Caco-2 (cell line): ENCODE results near the gene NPR1. TPM values are rescaled to one million over a fixed set of nuclear protein-coding genes. Genes with fewer than 3 reads are reported as not detected.
"Not testable (repeated sequence)": the region's sequence is repeated elsewhere in the genome, so short reads cannot be mapped to it uniquely, and the experiment has no call there.

Experiments used
- BruUV-seq: library from RNA; stranded (reverse); fragments of 400-500 nt; replicated peaks from 2 replicates; lab custom pipeline; 2021; lab: Mats Ljungman, UMichigan
- CTCF ChIA-PET: fragments of 300-600 bp; sonication (Branson Sonifier 250); formaldehyde crosslinking; loops from one replicate; lab custom pipeline; 2022; ENCODE audit warnings: antibody characterized with exemption; lab: Charles Lee
- POLR2A ChIA-PET: fragments of 300-600 bp; sonication (Branson Sonifier 250); formaldehyde crosslinking; loops from one replicate; lab custom pipeline; 2022; ENCODE audit warnings: antibody characterized with exemption; lab: Charles Lee
- DNase-seq, 2 experiments: peaks; one replicate each; pipeline versions ENCODE4 v3.0.0 to v3.0.0-alpha.2; 2020 to 2022
- H3K27me3 ChIP-seq: replicated peaks from 2 replicates; pipeline ENCODE4 v1.6.0; 2011; ENCODE audit warnings: low read length; ENCODE audit not compliant: control insufficient read depth, insufficient read depth
- H3K36me3 ChIP-seq: 2 replicates; pipeline ENCODE4 v1.5.1; 2011; ENCODE audit warnings: low read length; ENCODE audit not compliant: control insufficient read depth, insufficient read depth
- H3K4me1 ChIP-seq: fragments of 250-450 bp; sonication (Bioruptor Pico); 2 replicates; pipeline ENCODE4 v1.5.1; 2020; ENCODE audit warnings: mild to moderate bottlenecking
- H3K4me3 ChIP-seq: 2 replicates; pipeline ENCODE4 v1.5.1; 2011; ENCODE audit warnings: low read depth, mild to moderate bottlenecking, control low read depth, low read length
- H3K9me3 ChIP-seq: fragments of 250-450 bp; sonication (Bioruptor Pico); 2 replicates; pipeline ENCODE4 v1.5.1; 2020; ENCODE audit warnings: mild to moderate bottlenecking, moderate library complexity
- H3K27ac Mint-ChIP-seq: one replicate; pipeline ENCODE4 v1.8.0; 2022; ENCODE audit warnings: mixed read lengths; ENCODE audit not compliant: unreplicated experiment
- H3K27me3 Mint-ChIP-seq: one replicate; pipeline ENCODE4 v1.8.0; 2022; ENCODE audit warnings: mixed read lengths; ENCODE audit not compliant: insufficient read depth, unreplicated experiment
- H3K36me3 Mint-ChIP-seq: one replicate; pipeline ENCODE4 v1.8.0; 2022; ENCODE audit warnings: mild to moderate bottlenecking, mixed read lengths; ENCODE audit not compliant: insufficient read depth, unreplicated experiment
- H3K4me1 Mint-ChIP-seq: one replicate; pipeline ENCODE4 v1.8.0; 2022; ENCODE audit warnings: low read depth, mixed read lengths; ENCODE audit not compliant: unreplicated experiment
- H3K4me3 Mint-ChIP-seq: one replicate; pipeline ENCODE4 v1.8.0; 2022; ENCODE audit warnings: mild to moderate bottlenecking, moderate library complexity, mixed read lengths; ENCODE audit not compliant: unreplicated experiment
- H3K9me3 Mint-ChIP-seq: one replicate; pipeline ENCODE4 v1.8.0; 2022; ENCODE audit warnings: mixed read lengths; ENCODE audit not compliant: unreplicated experiment
- CTCF ChIP-seq, 2 experiments: fragments of 200-600 bp in 1 of 2; IDR thresholded peaks; 1 replicate in 1 of 2; 2 replicates in 1 of 2; pipeline versions ENCODE4 v1.5.1 to v1.8.0; 2011 to 2022; ENCODE audit warnings: antibody characterized with exemption in 1 of 2, control low read depth in 1 of 2, inconsistent platforms in 1 of 2, low read depth in 1 of 2, low read length in 1 of 2, mild to moderate bottlenecking in 1 of 2, moderate library complexity in 1 of 2; ENCODE audit not compliant: insufficient read depth in 1 of 2, severe bottlenecking in 1 of 2, unreplicated experiment in 1 of 2
- intact Hi-C: fragments of 100-400 bp; cut with micrococcal nuclease; formaldehyde crosslinking; loops from one replicate; pipeline ENCODE4 v1.10.0; 2022; ENCODE audit not compliant: unreplicated experiment
- total RNA-seq: library from RNA; stranded (reverse); gene quantifications from 2 replicates; pipeline ENCODE4 v1.2.3, GENCODE V29; 2022

Gene NPR1
- total RNA-seq, 1 experiment from 2014 or later: 1.4 TPM

DNA sequence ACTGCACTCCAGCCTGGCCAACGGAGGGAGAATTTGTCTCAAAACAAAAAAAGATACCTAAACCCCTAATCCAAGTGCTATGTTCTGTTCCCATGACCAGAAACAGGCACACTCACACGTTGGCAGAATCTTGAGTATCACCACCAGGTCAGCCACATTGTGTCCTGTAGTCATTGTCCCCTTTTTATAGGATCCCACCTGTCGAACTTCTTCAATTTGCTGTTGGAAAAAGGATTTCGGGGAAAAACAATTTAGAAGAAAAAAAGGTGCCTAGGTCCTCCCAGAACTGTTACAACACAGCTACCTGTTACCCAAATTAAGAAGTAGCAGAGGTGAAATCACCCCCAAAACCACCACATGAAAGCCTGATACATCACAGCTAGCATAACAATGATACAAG is 11.0 kb upstream of the NPR1 start:
- no peaks in the 10 kb centered on the region for H3K9me3 ChIP-seq
- CTCF ChIA-PET: no interaction called here
- H3K27ac Mint-ChIP-seq: no peak overlapping the region
- TF ChIP-seq CTCF (IDR thresholded peaks at IDR 0.05; ENCODE audit: insufficient read depth in 1 of 2, low read depth in 1 of 2, low read length in 1 of 2, severe bottlenecking in 1 of 2, unreplicated experiment in 1 of 2): no peak
- DNase-seq: no peak
- BruUV-seq: no TSS peak
- intact Hi-C loops: no loop called here
- peaks cover 12% of the 10 kb centered on the region for H3K36me3 ChIP-seq
- H3K9me3 Mint-ChIP-seq: no peaks in the 10 kb centered on the region
- no peak overlapping the region for H3K4me3 ChIP-seq
- peaks cover 4% of the 10 kb centered on the region for H3K36me3 Mint-ChIP-seq
- H3K27me3 ChIP-seq: no peaks in the 10 kb centered on the region
- H3K4me3 Mint-ChIP-seq: no peak overlapping the region
- no peaks in the 10 kb centered on the region for H3K27me3 Mint-ChIP-seq
- peaks cover 8% of the 10 kb centered on the region for H3K4me1 Mint-ChIP-seq
- POLR2A ChIA-PET: no interaction called here
- peaks cover 4% of the 10 kb centered on the region; the same call in 1 of the 2 replicates for H3K4me1 ChIP-seq

DNA sequence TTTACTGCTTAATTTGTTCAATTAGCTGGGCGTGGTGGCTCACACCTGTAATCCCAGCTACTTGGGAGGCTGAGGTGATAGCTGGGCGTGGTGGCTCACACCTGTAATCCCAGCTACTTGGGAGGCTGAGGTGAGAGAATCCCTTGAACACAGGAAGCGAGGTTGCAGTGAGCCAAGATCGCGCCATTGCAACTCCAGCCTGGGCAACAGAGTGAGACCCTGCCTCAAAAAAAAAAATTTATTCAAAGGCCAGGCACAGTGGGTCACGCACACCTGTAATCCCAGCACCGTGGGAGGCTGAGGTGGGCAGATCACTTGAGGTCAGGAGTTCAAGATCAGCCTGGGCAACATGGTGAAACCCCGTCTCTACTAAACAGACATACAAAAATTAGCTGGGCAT is 9.8 kb upstream of the NPR1 start:
- H3K27me3 Mint-ChIP-seq, H3K4me1 ChIP-seq, H3K36me3 Mint-ChIP-seq, H3K9me3 ChIP-seq, CTCF ChIA-PET, DNase-seq, BruUV-seq, intact Hi-C loops, H3K36me3 ChIP-seq, H3K27me3 ChIP-seq, H3K4me1 Mint-ChIP-seq, H3K4me3 ChIP-seq, POLR2A ChIA-PET, H3K9me3 Mint-ChIP-seq, H3K27ac Mint-ChIP-seq: not testable (repeated sequence)
- H3K4me3 Mint-ChIP-seq: peak overlapping the region; percentile 54

DNA sequence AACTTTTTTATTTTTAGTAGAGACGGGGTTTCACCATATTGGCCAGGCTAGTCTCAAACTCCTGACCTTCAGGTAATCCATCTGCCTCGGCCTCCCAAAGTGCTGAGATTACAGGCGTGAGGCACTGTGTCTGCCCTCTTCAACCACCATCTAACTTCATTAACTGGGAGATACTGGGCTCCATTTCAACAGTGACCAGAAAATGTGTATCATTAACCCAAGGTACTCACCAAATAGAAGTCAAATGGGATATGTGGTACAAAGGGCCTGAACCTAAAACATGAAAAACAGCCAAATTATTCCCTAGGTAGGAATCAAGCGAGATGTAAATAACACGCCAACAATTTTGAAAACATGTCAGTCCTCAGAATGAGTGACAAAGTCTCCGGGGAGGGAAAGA is 8.9 kb upstream of the NPR1 start:
- ChIA-PET CTCF (no interaction called here), POLR2A (no interaction called here)
- H3K4me1 ChIP-seq: peaks cover 4% of the 10 kb centered on the region; the same call in 1 of the 2 replicates
- no peak overlapping the region for H3K4me3 Mint-ChIP-seq
- H3K36me3 ChIP-seq: peaks cover 8% of the 10 kb centered on the region
- BruUV-seq: no TSS peak
- TF ChIP-seq CTCF (IDR thresholded peaks at IDR 0.05; ENCODE audit: insufficient read depth in 1 of 2, low read depth in 1 of 2, low read length in 1 of 2, severe bottlenecking in 1 of 2, unreplicated experiment in 1 of 2): no peak
- intact Hi-C loops: loop anchor here (2.0 to 5.0 kb wide), 3 partner anchors 35 to 151 kb away; partner anchors contain the start of gene CHTOP
- no peaks in the 10 kb centered on the region for H3K9me3 Mint-ChIP-seq
- H3K4me3 ChIP-seq: peak overlapping the region; percentile 85
- peaks cover 6% of the 10 kb centered on the region for H3K4me1 Mint-ChIP-seq
- no peaks in the 10 kb centered on the region for H3K9me3 ChIP-seq
- H3K27ac Mint-ChIP-seq: no peak overlapping the region
- DNase-seq: no peak
- H3K27me3 Mint-ChIP-seq: no peaks in the 10 kb centered on the region
- no peaks in the 10 kb centered on the region for H3K27me3 ChIP-seq
- peaks cover 4% of the 10 kb centered on the region for H3K36me3 Mint-ChIP-seq
